ENCODE data around the gene SYT12.
"Not testable (repeated sequence)": the region's sequence is repeated elsewhere in the genome, so short reads cannot be mapped to it uniquely, and the experiment has no call there.

Gene SYT12

DNA sequence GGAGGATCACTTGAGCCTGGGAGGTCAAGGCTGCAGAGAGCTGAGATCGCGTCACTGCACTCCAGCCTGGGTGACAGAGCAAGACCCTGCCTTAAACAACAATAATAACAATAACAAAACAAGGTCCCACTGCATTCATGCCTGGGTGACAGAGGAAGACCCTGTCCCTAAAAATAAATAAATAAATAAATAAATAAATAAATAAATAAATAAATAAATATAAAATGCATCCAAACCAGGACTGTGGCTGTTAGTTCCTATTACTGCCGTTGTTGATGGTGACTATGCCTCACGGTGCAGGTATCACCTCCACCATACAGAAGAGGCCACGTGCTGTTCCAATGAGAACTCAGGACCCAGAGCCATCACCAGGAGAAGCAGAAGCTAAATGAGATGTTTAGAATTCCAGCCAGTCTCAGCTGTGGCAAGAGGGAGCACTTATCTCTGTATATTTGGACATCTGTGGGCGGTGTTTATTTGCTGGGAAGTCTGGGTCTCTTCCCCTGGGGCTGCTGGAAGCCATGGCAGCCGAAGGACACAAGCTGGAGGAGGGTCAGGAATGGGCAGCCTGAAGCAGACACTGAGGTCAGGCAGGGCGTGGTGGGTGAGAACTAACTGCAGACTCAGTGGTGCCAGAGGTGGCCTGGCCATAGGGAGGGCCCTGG is 26.2 kb upstream of the SYT12 start:
- no peak for DNase-seq

DNA sequence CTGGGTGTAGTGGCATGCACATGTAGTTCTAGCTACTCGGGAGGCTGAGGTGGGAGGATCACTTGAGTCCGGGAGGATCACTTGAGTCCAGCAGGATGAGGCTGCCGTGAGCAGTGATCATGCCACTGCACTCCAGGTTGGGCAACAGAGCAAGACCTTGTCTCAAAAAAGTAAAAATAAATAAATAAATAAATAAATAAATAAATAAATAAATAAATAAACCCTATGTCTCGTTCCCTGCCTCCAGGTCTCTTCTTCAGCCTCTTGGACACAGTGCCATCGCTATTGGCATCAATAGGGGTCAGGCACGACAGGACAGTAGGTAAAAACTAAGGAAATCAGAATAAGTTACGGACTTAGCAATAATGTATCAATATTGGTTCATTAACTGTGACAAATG is 23.4 kb upstream of the SYT12 start:
- DNase-seq, result no peak

DNA sequence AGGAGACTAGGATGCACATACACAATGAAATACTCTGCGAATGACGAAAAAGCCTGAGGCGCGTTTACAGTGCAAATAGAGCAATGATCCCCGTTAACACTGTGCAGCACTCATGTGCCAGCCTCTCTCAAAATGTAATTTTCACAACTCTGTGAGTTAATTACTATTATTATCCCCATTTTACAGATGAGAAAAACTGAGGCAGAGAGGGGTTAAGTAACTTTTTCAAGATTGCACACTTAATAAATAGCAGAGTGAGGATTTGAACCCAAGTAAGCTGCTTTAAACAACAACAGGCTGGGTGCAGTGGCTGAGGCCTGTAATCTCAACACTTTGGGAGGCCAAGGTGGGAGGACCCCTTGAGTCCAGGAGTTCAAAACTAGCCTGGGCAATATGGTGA is 21.6 kb upstream of the SYT12 start:
- DNase-seq, result no peak

DNA sequence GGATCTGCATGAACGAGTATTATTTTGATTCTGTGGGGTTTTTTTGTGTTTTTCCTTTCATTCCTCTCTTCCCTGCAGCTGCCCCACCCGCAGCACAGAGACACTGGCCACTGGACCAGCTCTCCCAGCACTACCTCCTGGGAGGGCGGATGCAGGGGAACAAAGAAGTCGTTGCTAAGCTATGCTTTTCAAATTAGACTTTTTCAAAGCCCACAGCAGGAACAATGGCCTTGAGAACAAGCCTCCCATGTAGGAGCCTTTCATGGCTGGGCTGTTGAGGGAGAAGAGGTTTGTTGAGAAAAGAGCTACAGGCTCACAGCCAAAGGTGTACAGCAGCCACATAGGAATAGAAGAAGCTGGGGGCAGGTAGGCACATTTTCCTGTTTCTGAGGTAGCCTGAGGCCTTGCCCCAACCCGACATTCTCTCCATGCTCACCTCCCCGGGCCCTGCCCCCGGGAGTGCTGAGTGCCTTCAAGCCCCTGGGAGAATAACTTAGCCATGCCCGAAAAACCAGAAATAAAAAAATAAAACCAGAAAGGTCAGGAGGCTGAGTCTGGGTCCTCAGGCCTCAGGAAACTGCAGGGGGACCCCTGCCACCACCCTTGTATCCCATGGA is 20.5 kb upstream of the SYT12 start:
- DNase-seq, result no peak

DNA sequence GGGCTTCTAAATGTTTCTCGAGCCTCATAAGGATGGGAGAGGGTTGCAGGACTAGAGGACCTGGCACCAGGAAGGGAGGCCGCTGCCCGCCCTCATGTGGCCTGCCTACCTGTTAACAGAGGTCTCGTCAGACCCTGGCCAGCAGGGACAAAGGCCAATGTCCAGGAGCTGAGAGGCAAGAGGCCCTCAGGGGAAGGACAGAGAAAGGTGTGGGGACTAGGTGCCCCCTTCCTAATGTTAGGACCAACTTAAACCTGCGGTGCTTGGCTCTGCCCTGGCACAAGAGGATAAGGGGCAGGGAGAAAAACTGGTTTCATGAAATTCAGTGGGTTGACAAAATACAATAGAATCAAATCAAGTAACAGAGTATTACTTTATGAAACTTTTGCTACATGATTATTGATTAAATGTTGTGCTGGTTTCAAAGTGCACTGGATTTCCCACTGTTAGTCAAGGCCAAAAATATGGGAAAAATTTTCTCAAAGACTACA is 20.0 kb upstream of the SYT12 start:
- DNase-seq, result no peak

DNA sequence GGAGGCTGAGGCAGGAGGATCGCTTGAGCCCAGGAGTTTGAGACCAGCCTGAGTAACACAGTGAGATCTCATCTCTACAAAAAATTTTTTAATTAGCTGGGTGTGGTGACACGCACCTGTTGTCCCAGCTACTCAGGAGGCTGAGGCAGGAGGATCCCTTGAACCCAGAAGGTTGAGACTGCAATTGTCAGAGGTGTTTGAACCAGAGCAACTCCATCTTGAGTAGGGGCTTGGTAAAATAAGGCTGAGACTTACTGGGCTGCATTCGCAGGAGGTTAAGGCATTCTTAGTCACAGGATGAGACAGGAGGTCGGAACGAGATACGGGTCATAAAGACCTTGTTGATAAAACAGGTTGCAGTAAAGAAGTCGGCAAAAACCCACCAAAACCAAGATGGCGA is 17.7 kb upstream of the SYT12 start:
- DNase-seq, result not testable (repeated sequence)

DNA sequence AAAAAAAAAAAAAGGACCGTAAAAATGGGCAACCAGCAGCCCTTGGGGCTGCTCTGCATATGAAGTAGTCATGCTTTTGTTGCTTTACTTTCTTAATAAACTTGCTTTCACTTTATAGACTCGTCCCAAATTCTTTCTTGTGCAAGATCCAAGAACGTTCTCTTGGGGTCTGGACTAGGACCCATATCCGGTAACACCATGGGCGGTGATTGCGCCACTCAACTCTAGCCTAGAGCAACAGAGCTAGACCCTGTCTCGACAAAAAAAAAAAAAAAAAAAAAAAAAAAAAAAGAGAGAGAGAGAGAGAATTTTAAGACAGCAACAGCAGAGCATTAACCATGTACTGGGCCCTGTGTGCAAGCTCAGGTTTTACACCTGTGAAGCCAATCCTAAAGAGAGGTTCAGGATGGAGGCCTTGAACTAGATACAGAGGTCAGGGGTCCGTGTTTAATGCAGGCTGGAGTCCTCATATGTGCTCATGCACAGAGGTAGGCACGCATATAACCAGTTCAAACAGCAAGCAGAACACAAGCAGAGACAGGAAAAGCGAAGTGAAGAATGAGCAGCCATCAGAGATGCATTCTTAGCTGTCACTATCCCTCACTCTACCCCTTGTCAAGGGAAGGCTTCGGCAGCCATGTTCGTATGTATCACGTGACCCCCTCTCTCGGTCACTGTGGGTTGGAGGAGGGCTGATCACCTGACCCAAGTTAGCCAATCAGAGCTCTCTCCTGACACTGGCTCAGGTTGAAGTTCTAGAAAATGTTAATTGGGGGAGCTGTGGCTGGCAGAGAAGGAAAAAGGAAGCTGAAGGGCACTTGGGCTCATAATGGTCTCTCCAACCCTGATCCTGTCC is 16.7 kb upstream of the SYT12 start:
- peak; percentile 86 for DNase-seq

DNA sequence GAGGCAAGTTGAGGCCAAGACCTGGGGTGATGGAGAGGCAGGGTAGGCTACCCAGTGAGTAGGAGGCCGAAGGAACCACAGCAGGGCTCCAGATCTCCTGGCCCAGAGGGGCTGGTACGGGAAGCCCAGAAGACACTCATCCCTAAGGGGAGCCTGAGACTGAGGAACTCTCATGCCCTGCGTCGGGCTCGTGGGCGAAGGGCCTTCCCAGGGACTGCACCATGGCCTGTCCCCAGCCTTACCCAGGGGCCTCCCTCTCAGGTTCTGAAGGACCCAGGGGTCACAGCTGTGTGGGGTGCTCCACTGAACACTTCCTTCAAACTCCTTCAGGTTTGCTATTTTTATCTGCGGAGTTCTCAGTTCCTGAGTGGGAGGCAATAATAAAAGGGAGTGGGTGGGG is 15.8 kb upstream of the SYT12 start:
- no peak for DNase-seq

DNA sequence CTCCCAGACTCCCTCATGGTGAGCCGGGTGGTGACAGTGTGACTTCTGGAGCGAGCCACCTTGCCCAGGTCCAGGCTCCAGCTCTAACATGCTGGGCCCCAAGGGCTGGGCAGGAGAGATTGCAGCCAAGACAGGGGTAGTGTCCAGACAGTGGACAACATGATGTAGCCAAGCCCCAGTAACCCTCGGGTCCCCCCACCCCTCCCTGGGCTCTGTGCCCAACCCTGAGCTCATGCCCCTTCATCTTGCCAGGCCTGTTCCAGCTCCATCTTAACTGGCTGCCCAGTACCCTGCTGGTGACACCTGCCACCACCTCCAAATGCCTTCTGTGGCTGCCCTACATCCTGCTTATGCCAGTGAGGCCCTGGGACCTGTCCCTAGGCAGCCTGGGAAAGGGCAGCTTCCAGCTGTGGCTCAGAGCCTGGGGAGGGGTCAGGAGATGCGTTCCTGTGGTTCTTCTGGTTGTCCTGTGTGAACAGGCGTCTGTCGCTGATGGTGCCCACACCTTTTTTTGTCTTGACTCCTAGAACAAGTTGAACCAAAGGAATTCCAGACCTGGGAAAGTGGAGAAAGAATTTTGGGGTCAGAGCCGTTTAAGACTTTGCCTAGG is 12.5 kb upstream of the SYT12 start:
- no peak for DNase-seq

DNA sequence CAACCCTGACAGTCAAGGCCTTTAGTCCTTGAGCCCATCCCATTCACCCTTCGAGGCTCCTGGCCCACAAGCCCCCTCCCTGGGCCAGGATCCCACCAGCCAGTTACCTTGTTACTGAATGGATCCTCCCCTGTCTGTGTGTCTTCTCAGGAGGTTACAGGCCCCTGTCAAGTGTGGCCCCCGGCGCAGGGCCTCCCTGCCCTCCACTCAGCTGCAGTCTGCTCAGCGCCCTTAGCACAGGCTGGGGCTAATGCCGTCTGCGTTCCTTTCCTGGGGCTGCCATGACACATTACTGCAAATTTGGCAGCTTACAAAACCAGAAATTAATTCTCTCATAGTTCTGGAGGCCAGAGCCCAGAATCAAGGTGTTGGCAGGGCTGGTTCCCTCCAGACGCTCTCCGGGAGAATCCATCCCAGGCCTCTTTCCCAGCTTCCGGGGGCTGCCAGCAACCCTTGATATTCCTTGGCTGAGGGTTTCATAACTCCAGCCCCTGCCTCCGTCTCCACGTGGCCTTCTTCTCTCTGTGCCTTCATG is 9.4 kb upstream of the SYT12 start:
- no peak for DNase-seq

DNA sequence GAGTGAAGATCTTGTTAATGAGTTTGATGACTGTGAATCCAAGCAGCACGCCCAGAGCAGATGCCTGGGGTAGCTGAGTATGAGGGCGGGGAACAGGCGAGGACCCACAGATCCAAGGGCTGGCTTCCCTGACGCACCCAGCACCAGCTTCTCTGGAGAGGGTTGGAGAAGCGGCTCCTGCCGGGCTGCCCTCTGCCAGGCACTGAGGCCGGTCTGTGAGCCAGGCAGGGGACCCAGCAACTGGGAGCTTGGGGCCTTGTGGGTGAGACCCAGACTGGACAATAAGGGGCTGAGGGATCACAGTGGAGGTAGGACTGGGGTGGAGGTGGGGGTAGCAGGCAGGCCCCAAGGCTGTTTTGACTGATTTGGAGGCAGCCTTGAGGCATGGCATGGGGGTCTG is 8.6 kb upstream of the SYT12 start:
- DNase-seq, result no peak

DNA sequence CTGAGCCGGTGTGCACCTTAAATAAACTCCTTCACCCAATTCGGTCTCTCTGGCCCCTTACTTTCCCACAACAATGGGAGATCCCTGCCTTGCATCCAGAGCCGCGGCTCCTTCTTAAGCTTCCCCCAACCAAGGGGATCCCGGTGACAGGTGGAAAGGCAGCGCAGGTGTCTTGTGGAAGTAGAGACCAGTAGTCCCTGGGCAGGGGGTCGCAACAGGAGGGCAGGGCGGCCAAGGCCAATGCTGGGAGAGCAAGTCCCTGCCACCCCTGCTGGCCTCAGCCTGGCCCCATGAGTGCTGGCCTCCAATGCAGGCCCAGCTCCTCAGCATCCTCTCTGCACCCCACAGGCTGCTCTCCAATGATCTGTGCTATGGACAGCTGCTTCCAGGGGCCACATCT is 7.9 kb upstream of the SYT12 start:
- DNase-seq, result no peak

DNA sequence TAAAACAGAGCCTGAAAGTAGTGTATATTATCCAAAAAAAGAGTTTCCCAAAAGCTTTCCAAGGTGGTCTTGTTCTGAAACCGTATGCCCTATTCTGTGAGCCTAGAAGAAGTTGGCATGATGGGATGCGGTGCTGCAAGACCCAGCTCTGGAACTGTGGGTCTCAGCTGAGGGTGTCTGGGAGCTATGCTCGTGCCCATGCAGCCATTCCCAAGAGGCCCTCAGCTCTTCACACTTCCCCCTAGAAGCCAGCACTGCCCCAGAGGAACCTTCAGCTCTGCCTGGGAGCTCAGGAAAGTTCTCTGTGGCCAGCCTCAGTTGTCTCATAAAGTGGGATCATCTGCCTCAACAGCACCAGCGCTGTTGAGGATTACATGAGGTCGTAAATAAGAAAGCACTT is 6.4 kb upstream of the SYT12 start:
- DNase-seq, result no peak

DNA sequence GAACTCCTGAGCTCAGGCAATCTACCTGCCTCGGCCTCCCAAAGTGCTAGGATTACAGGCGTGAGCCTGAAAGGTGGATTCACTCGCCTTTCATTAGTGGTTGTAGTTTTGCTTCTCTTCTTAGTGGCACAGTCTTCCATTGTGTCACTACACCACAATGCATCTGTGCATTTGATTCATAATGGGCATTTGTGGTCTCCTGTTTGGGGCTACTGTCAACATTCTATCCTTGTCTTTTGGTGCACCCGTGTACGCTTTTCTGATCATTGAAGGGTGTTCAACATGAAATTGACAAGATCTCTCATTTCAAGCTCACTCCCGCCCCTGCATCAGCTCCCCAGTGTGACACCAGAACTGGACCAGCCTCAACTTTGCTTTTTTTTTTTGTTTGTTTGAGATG is 2.0 kb upstream of the SYT12 start:
- no peak for DNase-seq

DNA sequence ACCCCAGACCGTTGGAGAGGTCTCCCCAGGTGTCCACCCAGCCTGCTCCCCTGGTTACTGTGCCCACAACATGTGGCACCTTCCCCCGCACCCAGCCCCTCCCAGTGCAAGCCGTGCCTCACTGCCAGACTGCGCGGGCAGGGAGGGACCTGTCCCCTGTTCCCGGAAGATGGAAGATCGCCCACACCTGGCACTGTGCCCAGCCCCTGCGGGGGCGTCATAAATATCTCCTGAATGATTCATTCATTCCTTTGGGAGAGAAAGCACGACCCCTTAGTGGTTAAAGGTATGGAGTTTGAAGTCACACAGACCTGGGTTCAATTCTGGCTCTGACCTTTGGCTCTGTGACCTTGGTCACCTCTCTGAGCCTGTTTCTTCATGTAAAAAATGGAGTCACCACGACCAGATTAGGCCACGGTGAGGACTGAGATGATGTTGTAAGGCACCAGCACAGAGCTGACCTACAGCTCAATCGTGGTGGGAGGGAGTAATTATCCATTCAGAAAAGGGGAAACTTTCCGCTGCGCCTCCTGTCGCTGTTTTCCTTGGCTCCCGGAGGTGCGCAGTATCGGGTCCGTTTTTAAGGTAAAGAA is 497 bp upstream of the SYT12 start:
- DNase-seq, result no peak

DNA sequence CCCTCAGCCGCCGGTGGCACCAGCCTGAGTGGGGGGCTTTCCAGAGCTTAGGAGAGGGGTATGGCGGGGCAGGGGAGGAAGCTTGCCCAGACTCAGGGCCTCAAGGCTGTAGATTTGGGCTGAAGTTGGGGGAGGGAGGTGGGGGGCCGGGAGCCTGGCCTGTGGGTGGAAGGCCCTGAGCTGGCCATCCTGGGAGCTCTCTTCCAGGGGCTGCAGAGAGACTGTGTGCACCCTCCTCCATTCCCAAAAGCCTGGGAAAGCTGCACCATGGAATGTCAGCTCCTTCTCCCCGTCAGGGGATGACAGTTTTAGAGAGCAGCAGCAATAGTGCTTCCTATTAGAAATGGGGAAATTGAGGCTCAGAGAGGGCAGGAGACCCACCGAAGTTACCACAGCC is 1.0 kb downstream of the SYT12 start:
- DNase-seq, result no peak

DNA sequence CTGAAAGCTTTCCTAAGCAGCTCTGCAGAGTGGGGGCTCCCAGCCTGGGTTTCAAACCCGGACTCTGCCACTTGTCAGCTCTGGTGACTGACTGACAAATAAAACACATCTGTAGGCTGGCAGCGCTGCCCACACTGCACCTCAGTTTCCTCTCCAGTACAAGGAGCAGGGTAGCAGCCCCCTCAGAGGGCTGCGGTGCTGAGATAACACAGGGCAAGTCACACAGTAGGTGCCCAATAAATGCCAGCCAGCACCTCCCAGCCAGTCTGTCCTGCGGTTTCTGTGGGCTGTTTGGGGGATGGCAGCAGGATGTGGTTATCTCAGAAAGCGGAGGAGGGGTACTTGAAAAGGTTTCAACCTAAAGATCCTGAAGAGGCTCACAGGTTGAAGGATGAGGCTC is 1.5 kb downstream of the SYT12 start:
- DNase-seq, result no peak

DNA sequence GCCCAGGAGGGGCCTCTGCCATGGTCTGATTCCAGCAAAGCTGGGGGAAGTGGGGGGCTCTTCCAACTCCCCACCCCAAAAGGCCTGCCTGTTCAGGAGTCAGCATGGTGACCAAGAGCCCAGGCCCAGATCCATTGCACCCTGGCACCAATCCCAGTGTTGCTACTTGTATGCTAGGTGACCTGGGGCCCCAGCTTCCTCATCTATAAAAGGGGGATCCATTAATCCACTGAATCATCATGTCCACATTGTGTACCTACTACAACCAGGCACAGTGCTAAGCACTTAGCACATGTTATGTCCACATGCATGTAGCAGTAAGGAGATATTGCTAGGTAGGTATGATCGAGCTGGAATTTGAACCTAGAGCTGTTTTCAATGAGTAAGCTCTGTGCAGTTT is 2.0 kb downstream of the SYT12 start:
- no peak for DNase-seq

DNA sequence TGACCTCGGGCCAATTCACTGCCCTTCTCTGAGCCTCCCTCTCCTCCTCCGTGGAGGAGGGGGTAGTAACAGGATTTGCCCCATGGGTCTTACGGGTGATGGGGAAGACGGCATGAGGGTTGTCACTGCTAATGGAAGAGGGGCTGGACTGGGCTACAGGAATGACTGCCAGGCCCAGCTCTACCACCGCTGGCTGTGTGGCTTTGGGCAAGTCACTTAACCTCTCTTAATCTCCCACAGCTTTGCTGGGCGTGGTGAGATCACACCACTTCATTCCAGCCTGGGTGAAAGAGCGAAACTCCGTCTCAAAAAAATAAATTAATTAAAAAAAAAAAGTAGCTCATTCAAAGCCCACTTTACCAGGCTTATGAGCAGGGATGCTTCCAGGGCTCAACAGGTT is 2.8 kb downstream of the SYT12 start:
- DNase-seq, result no peak

DNA sequence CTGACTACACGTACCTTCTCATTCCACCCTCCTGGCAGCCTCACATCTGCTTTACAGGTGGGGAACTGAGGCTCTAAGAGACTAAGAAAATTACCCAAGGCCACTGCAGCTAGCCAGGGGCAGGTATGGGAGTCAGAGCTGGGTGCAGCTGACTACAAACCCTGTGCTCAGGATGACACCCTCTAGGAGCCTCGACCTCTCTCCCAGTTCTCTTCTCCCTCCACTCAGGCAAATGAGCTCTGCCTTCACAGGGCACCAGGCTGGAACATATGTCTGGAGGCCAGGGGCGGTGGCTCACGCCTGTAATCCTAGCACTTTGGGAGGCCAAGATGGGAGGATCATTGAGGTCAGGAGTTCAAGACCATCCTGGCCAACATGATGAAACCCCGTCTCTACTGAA is 4.0 kb downstream of the SYT12 start:
- DNase-seq, result no peak

DNA sequence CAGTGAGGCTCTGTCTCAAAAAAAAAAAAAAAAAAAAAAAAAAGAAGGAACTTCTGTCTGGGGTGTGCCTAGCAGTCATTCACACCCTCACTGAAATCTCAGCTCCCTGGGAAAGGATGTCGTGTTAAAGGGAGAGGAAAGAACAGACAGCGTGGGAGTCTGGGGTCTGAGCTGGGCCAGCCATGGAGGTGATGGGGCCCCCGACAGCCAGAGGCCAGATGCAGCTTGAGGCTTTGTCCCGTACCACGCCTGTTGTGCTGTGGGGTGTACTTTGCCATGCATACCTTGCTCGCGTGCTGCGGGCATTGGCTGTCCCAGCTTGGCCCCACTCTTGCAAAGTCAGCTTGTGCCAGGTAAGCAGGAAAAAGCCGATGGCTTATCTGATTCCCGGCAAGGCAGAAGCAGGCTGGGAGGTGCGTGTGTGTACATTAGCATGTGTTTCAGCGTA is 4.6 kb downstream of the SYT12 start:
- no peak for DNase-seq

DNA sequence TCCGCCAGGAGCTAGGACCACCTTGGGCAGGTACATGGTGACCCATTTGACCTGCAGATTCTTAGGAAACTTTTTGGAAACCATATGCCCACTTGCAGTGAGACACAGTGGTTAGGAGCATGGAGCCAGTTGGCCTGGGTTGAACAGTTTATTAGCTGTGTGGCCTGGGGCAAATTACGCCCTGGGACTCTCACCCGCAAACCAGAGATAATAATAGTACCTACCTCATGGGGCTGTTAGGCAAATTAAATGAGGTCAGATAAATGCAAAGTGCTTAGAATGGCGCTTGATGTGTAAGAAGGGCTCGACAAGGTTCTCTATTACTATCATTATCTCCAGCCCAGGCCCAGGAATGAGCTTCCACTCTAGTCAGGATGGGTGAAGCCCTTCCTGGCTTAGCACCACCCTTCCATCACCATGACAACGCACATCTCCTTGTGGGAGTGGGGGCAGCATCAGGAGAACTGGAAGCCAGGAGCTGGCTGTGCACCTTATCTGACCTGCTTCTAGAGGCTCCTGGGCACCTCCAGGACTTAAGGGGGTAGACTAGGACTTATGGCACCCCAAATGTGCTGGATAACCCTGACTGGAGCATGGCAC is 5.1 kb downstream of the SYT12 start:
- no peak for DNase-seq

DNA sequence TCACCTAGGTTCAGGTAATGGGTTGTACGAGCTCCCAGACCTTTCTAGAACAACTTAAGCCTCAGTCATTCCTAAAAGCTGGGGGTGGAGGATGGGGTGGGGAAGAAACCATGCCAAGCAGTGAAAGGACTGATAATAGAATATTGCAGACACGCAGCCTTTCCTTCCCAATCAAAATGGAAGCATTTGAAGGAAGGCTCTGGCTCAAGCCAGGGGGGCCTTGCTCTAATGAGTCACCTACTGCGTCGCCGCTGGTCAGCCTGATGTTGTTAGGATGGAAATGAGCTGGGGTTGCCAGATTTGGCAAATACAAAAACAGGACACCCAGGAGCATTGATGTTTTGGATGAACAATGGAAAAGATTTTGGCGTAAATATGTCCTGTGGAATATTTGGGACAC is 6.2 kb downstream of the SYT12 start:
- DNase-seq, result no peak
